IMR-90 (cell line): Measurements from ENCODE around the gene XRCC4. TPM values are rescaled to one million over a fixed set of nuclear protein-coding genes. Genes with fewer than 3 reads are reported as not detected.

Source experiments
- ATAC-seq: fragments of 200-7000 bp; cut with Tn5 transposase; 2 replicates; pipeline ENCODE4 v1.9.1; 2020; ENCODE audit warnings: low read depth, mild to moderate bottlenecking, moderate library complexity
- BruUV-seq: library from RNA; stranded (reverse); fragments of 400-500 nt; replicated peaks from 2 replicates; lab custom pipeline; 2021; lab: Mats Ljungman, UMichigan
- CTCF ChIA-PET: fragments of 300-600 bp; formaldehyde crosslinking; extraction: SDS; loops from one replicate; lab custom pipeline; 2021; ENCODE audit warnings: antibody characterized with exemption; lab: Yijun Ruan, JAX
- POLR2A ChIA-PET: fragments of 300-600 bp; sonication (Branson Sonifier 250); formaldehyde crosslinking; loops from one replicate; lab custom pipeline; 2022; ENCODE audit warnings: antibody characterized with exemption; ENCODE audit not compliant: unreplicated experiment; lab: Charles Lee
- DNase-seq: peaks from one replicate; pipeline ENCODE4 v3.0.0; 2013
- H2AFZ ChIP-seq: replicated peaks from 2 replicates; pipeline ENCODE3; 2013; ENCODE audit warnings: low read length, mild to moderate bottlenecking; ENCODE audit not compliant: poor library complexity
- H2AK5ac ChIP-seq: 2 replicates; pipeline ENCODE4 v1.6.1; 2013; ENCODE audit warnings: low read depth, low read length, inconsistent platforms
- H2AK9ac ChIP-seq: replicated peaks from 2 replicates; pipeline ENCODE3; 2013; ENCODE audit warnings: mild to moderate bottlenecking, low read depth, low read length, moderate library complexity; ENCODE audit not compliant: poor library complexity
- H2BK120ac ChIP-seq: 2 replicates; pipeline ENCODE4 v1.6.1; 2013; ENCODE audit warnings: low read depth, low read length, inconsistent platforms
- H2BK15ac ChIP-seq: 3 replicates; pipeline ENCODE4 v1.6.1; 2013; ENCODE audit warnings: low read depth, low read length, inconsistent platforms
- H2BK20ac ChIP-seq: 2 replicates; pipeline ENCODE4 v1.6.1; 2013; ENCODE audit warnings: low read depth, mild to moderate bottlenecking, inconsistent platforms, low read length, moderate library complexity
- H2BK5ac ChIP-seq: 2 replicates; pipeline ENCODE4 v1.6.1; 2013; ENCODE audit warnings: mild to moderate bottlenecking, low read depth, low read length, inconsistent platforms; ENCODE audit not compliant: poor library complexity, severe bottlenecking
- H3K14ac ChIP-seq: replicated peaks from 2 replicates; pipeline ENCODE4 v1.6.1; 2013; ENCODE audit warnings: low read depth, low read length, inconsistent platforms
- H3K18ac ChIP-seq: 2 replicates; pipeline ENCODE4 v1.6.1; 2013; ENCODE audit warnings: low read depth, low read length, control low read depth
- H3K23ac ChIP-seq: 2 replicates; pipeline ENCODE4 v1.6.1; 2013; ENCODE audit warnings: low read depth, low read length, inconsistent platforms
- H3K27ac ChIP-seq: 2 replicates; pipeline ENCODE4 v1.5.1; 2013; ENCODE audit warnings: mild to moderate bottlenecking, control low read depth, low read length; ENCODE audit not compliant: insufficient read depth
- H3K27me3 ChIP-seq: 2 replicates; pipeline ENCODE4 v1.6.1; 2013; ENCODE audit warnings: low read length; ENCODE audit not compliant: control insufficient read depth, insufficient read depth
- H3K36me3 ChIP-seq: 2 replicates; pipeline ENCODE4 v1.6.1; 2013; ENCODE audit warnings: low read length, mixed read lengths; ENCODE audit not compliant: control insufficient read depth, insufficient read depth
- H3K4ac ChIP-seq: 2 replicates; pipeline ENCODE4 v1.6.1; 2013; ENCODE audit warnings: low read depth, low read length, inconsistent platforms
- H3K4me1 ChIP-seq: 2 replicates; pipeline ENCODE4 v1.6.1; 2013; ENCODE audit warnings: low read length, mixed read lengths; ENCODE audit not compliant: control insufficient read depth, insufficient read depth
- H3K4me2 ChIP-seq: 2 replicates; pipeline ENCODE4 v1.6.1; 2013; ENCODE audit warnings: low read depth, mild to moderate bottlenecking, control low read depth, low read length, moderate library complexity
- H3K4me3 ChIP-seq: 2 replicates; pipeline ENCODE4 v1.5.1; 2013; ENCODE audit warnings: low read depth, mild to moderate bottlenecking, control low read depth, low read length, moderate library complexity; ENCODE audit not compliant: insufficient read depth
- H3K56ac ChIP-seq: 2 replicates; pipeline ENCODE4 v1.6.1; 2013; ENCODE audit warnings: low read length, inconsistent platforms; ENCODE audit not compliant: insufficient read depth; ENCODE audit errors: extremely low read depth
- H3K79me1 ChIP-seq, 2 experiments: 2 replicates each; pipeline ENCODE4 v1.6.1; 2013; ENCODE audit warnings: low read length in 2 of 2, inconsistent platforms in 1 of 2, low read depth in 1 of 2
- H3K9ac ChIP-seq: 2 replicates; pipeline ENCODE4 v1.6.1; 2013; ENCODE audit warnings: low read depth, low read length, control low read depth
- H3K9me1 ChIP-seq: 2 replicates; pipeline ENCODE4 v1.6.1; 2013; ENCODE audit warnings: low read length, inconsistent platforms; ENCODE audit not compliant: insufficient read depth
- H3K9me3 ChIP-seq: 2 replicates; pipeline ENCODE4 v1.6.1; 2013; ENCODE audit warnings: low read length; ENCODE audit not compliant: control insufficient read depth, insufficient read depth
- H4K20me1 ChIP-seq: 2 replicates; pipeline ENCODE4 v1.6.1; 2013; ENCODE audit warnings: low read length, inconsistent platforms; ENCODE audit not compliant: insufficient read depth
- H4K5ac ChIP-seq: 2 replicates; pipeline ENCODE4 v1.6.1; 2013; ENCODE audit warnings: mild to moderate bottlenecking, low read depth, low read length, control low read depth
- H4K8ac ChIP-seq, 2 experiments: 2 replicates each; pipeline ENCODE4 v1.6.1; 2013; ENCODE audit warnings: low read depth in 2 of 2, low read length in 2 of 2, control low read depth in 1 of 2, inconsistent platforms in 1 of 2
- H4K91ac ChIP-seq: 2 replicates; pipeline ENCODE4 v1.6.1; 2013; ENCODE audit warnings: low read depth, low read length, inconsistent platforms; ENCODE audit not compliant: insufficient read depth
- BHLHE40 ChIP-seq: fragments of 150-350 bp; IDR thresholded peaks from 2 replicates; pipeline ENCODE4 v1.6.1; 2016; ENCODE audit warnings: mild to moderate bottlenecking, low read depth, low read length
- CEBPB ChIP-seq: IDR thresholded peaks from 2 replicates; pipeline ENCODE4 v1.6.1; 2012; ENCODE audit warnings: low read depth, low read length, improper control_type of control experiment
- CHD1 ChIP-seq: IDR thresholded peaks from 2 replicates; pipeline ENCODE4 v1.6.1; 2012; ENCODE audit warnings: low read depth, low read length, improper control_type of control experiment
- CTCF ChIP-seq: conservative IDR thresholded peaks from 2 replicates; pipeline ENCODE4 v1.5.1; 2012; ENCODE audit warnings: mild to moderate bottlenecking, low read depth, low read length, improper control_type of control experiment
- ELK1 ChIP-seq: fragments of 150-350 bp; IDR thresholded peaks from 2 replicates; pipeline ENCODE4 v1.6.1; 2016; ENCODE audit warnings: low read depth, mild to moderate bottlenecking, low read length, moderate library complexity, borderline replicate concordance
- FOS ChIP-seq: fragments of 150-350 bp; IDR thresholded peaks from 2 replicates; pipeline ENCODE4 v1.6.1; 2016; ENCODE audit warnings: low read depth, low read length
- MAFK ChIP-seq: IDR thresholded peaks from 2 replicates; pipeline ENCODE4 v1.6.1; 2012; ENCODE audit warnings: low read depth, low read length, improper control_type of control experiment
- MAZ ChIP-seq: IDR thresholded peaks from 2 replicates; pipeline ENCODE4 v1.6.1; 2012; ENCODE audit warnings: low read depth, mild to moderate bottlenecking, low read length, improper control_type of control experiment, moderate library complexity, borderline replicate concordance
- MXI1 ChIP-seq: IDR thresholded peaks from 2 replicates; pipeline ENCODE4 v1.6.1; 2012; ENCODE audit warnings: low read depth, mild to moderate bottlenecking, low read length, moderate library complexity, borderline replicate concordance
- NFE2L2 ChIP-seq: fragments of 150-350 bp; IDR thresholded peaks from 2 replicates; pipeline ENCODE4 v1.6.1; 2016; ENCODE audit warnings: low read depth, mild to moderate bottlenecking, low read length
- POLR2A ChIP-seq: IDR thresholded peaks from 2 replicates; pipeline ENCODE4 v1.6.1; 2012; ENCODE audit warnings: mild to moderate bottlenecking, low read depth, low read length
- RAD21 ChIP-seq: IDR thresholded peaks from 2 replicates; pipeline ENCODE4 v1.6.1; 2012; ENCODE audit warnings: low read length, improper control_type of control experiment
- RCOR1 ChIP-seq: IDR thresholded peaks from 2 replicates; pipeline ENCODE4 v1.6.1; 2012; ENCODE audit warnings: mild to moderate bottlenecking, low read length, improper control_type of control experiment; ENCODE audit not compliant: insufficient replicate concordance
- RFX5 ChIP-seq: IDR thresholded peaks from 2 replicates; pipeline ENCODE4 v1.8.0; 2012; ENCODE audit warnings: low read depth, mild to moderate bottlenecking, low read length, moderate library complexity
- SMC3 ChIP-seq: fragments of 150-350 bp; IDR thresholded peaks from 2 replicates; pipeline ENCODE4 v1.6.1; 2016; ENCODE audit warnings: low read depth, mild to moderate bottlenecking, antibody characterized with exemption, low read length, moderate library complexity
- USF2 ChIP-seq: fragments of 150-350 bp; IDR thresholded peaks from 2 replicates; pipeline ENCODE4 v1.6.1; 2017; ENCODE audit warnings: mild to moderate bottlenecking, antibody characterized with exemption, low read length, low read depth
- WGBS, 2 experiments: methylation state at CpG; one replicate each; pipeline versions ENCODE4 v1.1.5 to v1.1.7; 2013; ENCODE audit warnings: missing lambda C conversion rate in 2 of 2; ENCODE audit not compliant: insufficient read length in 1 of 2; ENCODE audit errors: extremely low coverage in 2 of 2; 5-methylcytosine and 5-hydroxymethylcytosine counted together
- dilution Hi-C: fragments of 300-500 bp; cut with HindIII; formaldehyde crosslinking; loops from one replicate; pipeline ENCODE4 v1.14.3; 2018; ENCODE audit warnings: low sequenced_read_pairs; ENCODE audit not compliant: unreplicated experiment
- in situ Hi-C: fragments of 300-500 bp; cut with MboI; formaldehyde crosslinking; loops from 3 replicates; pipeline ENCODE4 v1.14.3; 2019; ENCODE audit warnings: low sequenced_read_pairs, inconsistent platforms, mixed read lengths
- intact Hi-C: fragments of 100-400 bp; cut with micrococcal nuclease; formaldehyde crosslinking; loops from 2 replicates; pipeline ENCODE4 v1.10.0; 2022
- polyA plus RNA-seq, 3 experiments: library from polyadenylated mRNA; depleted of rRNA; stranded (reverse); fragments of >200 nt; gene quantifications; 2 replicates each; pipeline ENCODE4 v1.2.3, GENCODE V29; 2012; ENCODE audit warnings: low replicate concordance in 1 of 3
- total RNA-seq: library from RNA; depleted of rRNA; stranded (reverse); fragments of >200 nt; gene quantifications from 2 replicates; pipeline ENCODE4 v1.2.3, GENCODE V29; 2012

The XRCC4 gene
- total and polyA plus RNA-seq, 2 of the 4 experiments (the other 2 are of a cell fraction) = 3.5 to 4.7 TPM

- Histone ChIP-seq H3K4me2 (no peak overlapping the region), H2BK5ac (no peak overlapping the region), H2BK120ac (no peak overlapping the region), H4K5ac (no peak overlapping the region), H3K27me3 (no peaks in the 10 kb centered on the region), H4K20me1 (no peaks in the 10 kb centered on the region), H2BK15ac (no peak overlapping the region), H3K9ac (no peak overlapping the region), H3K4me3 (no peak overlapping the region), H2BK20ac (no peak overlapping the region), H3K9me3 (peaks cover 3% of the 10 kb centered on the region; the same call in 1 of the 2 replicates), H3K27ac (no peak overlapping the region), H3K9me1 (peaks cover 5% of the 10 kb centered on the region; the same call in 1 of the 2 replicates), H2AFZ (no peak overlapping the region), H3K4me1 (no peaks in the 10 kb centered on the region), H3K4ac (no peak overlapping the region), H2AK9ac (no peak overlapping the region), H3K18ac (no peak overlapping the region), H3K56ac (no peak overlapping the region), H3K23ac (no peak overlapping the region), H3K14ac (no peak overlapping the region), H4K8ac (no peak overlapping the region), H3K36me3 (no peaks in the 10 kb centered on the region), H4K91ac (no peak overlapping the region), H3K79me1 (no peaks in the 10 kb centered on the region), H2AK5ac (no peak overlapping the region)
- no TSS peak for BruUV-seq
- dilution Hi-C loops (no loop called here), in situ Hi-C loops (no loop called here), intact Hi-C loops (no loop called here)
- WGBS, 2 experiments = no CpG with 5 or more reads among the region's 1 CpG
- ChIA-PET CTCF (no interaction called here), POLR2A (no interaction called here)
- ATAC-seq (no peak), DNase-seq (no peak)
- TF ChIP-seq RCOR1 (no peak), NFE2L2 (no peak), MAFK (no peak), BHLHE40 (no peak), MAZ (no peak), SMC3 (no peak), MXI1 (no peak), RAD21 (no peak), POLR2A (no peak), FOS (no peak), ELK1 (no peak), USF2 (no peak), CEBPB (no peak), RFX5 (no peak), CTCF (no peak), CHD1 (no peak)
Observed at GRCh38 chr5:83363886-83364275, 286.5 kb downstream of the XRCC4 start.
